Adrenal gland (tissue), 5 donors: Measurements from ENCODE around the gene STIM2.

Source experiments
- POLR2A ChIP-seq, 2 donors: fragments of 450-650 bp; IDR thresholded peaks; one replicate each; pipeline ENCODE4 v1.6.1; 2017; ENCODE audit warnings: antibody characterized with exemption in 2 of 2, mild to moderate bottlenecking in 2 of 2, moderate library complexity in 1 of 2
- TF ChIP-seq, protein P1 (sequence below), 6 experiments: fragments of 450-650 bp in 4 of 6; fragments of 200-600 bp in 2 of 6; sonication (generic) in 1 of 6; IDR thresholded peaks; 1 replicate in 5 of 6; 2 replicates in 1 of 6; pipeline versions ENCODE4 v1.5.1 to v1.8.0; 2016 to 2021; ENCODE audit warnings: antibody characterized with exemption in 6 of 6, mild to moderate bottlenecking in 2 of 6, moderate library complexity in 1 of 6
- donor health status: DM: no; HTN: no; CAD: no.

DNA sequence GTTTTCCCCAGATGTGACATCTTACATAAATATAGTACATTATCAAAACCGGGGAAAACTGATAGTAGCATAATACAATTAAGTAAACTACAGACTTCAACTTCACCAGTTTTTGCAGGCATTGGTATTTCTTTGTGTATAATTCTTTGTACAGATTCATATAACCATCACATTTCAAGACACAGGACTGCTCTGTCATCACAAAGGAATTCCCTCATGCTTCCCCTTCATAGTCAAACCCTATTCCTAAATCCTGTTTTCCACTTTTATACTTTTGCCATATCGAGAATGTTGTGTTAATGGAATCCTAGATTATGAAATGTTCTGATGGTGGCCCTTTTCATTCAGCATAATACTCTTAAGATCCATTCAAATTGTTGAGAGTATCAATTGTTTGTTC is 36.0 kb downstream of the STIM2 start:
- TF ChIP-seq, protein P1, sequence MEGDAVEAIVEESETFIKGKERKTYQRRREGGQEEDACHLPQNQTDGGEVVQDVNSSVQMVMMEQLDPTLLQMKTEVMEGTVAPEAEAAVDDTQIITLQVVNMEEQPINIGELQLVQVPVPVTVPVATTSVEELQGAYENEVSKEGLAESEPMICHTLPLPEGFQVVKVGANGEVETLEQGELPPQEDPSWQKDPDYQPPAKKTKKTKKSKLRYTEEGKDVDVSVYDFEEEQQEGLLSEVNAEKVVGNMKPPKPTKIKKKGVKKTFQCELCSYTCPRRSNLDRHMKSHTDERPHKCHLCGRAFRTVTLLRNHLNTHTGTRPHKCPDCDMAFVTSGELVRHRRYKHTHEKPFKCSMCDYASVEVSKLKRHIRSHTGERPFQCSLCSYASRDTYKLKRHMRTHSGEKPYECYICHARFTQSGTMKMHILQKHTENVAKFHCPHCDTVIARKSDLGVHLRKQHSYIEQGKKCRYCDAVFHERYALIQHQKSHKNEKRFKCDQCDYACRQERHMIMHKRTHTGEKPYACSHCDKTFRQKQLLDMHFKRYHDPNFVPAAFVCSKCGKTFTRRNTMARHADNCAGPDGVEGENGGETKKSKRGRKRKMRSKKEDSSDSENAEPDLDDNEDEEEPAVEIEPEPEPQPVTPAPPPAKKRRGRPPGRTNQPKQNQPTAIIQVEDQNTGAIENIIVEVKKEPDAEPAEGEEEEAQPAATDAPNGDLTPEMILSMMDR (IDR thresholded peaks at IDR 0.05), result no peak
- no peak for TF ChIP-seq POLR2A (IDR thresholded peaks at IDR 0.05)
